HepG2 (cell line): Measurements from ENCODE around the gene URAD. TPM values are rescaled to one million over a fixed set of nuclear protein-coding genes. Genes with fewer than 3 reads are reported as not detected.
A peak's percentile ranks its signal among the peaks of the same experiment; 100 is the strongest.

ENCODE experiments used
- ATAC-seq: fragments of 200-7000 bp; cut with Tn5 transposase; 3 replicates; pipeline ENCODE4 v1.9.1; 2020; ENCODE audit warnings: mild to moderate bottlenecking, moderate library complexity
- BruUV-seq: library from RNA; stranded (reverse); fragments of 400-500 nt; replicated peaks from 2 replicates; lab custom pipeline; 2021; lab: Mats Ljungman, UMichigan
- CTCF ChIA-PET: fragments of 300-600 bp; formaldehyde crosslinking; extraction: SDS; loops from one replicate; lab custom pipeline; 2021; ENCODE audit warnings: low total read pairs, inconsistent platforms, low intra/inter-chr PET ratio; lab: Yijun Ruan, JAX
- POLR2A ChIA-PET: fragments of 350-600 bp; sonication (Branson Sonifier 250); formaldehyde crosslinking; loops from one replicate; lab custom pipeline; 2020; ENCODE audit warnings: antibody characterized with exemption, inconsistent platforms; lab: Yijun Ruan, JAX
- DNase-seq: peaks from one replicate; pipeline ENCODE4 v3.0.0-alpha.2; 2015; ENCODE audit warnings: low spot score
- FAIRE-seq: peaks from 3 replicates; lab custom pipeline; 2011; peaks lifted over from hg19 to GRCh38; lab: Jason Lieb, UNC
- H2AFZ ChIP-seq: one replicate; pipeline ENCODE4 v1.6.1; 2011; ENCODE audit warnings: low read length, inconsistent platforms
- H3K27ac ChIP-seq: fragments of 300-600 bp; 3 replicates; pipeline ENCODE4 v1.8.0; 2011; ENCODE audit warnings: mixed run types, mild to moderate bottlenecking, mixed read lengths, low read length, inconsistent platforms; ENCODE audit not compliant: insufficient read depth; ENCODE audit errors: extremely low read length
- H3K27me3 ChIP-seq, 2 experiments: fragments of 200-600 bp in 1 of 2; 2 replicates in 1 of 2; 3 replicates in 1 of 2; pipeline versions ENCODE4 v1.6.0 to v1.8.0; 2011; ENCODE audit warnings: low read length in 2 of 2, mild to moderate bottlenecking in 2 of 2, moderate library complexity in 2 of 2, inconsistent platforms in 1 of 2; ENCODE audit not compliant: insufficient read depth in 2 of 2, control insufficient read depth in 1 of 2
- H3K36me3 ChIP-seq, 2 experiments: fragments of 200-600 bp in 1 of 2; replicated peaks in 1 of 2; 2 replicates in 1 of 2; 3 replicates in 1 of 2; pipeline versions ENCODE4 v1.5.1 to v1.8.0; 2011; ENCODE audit warnings: low read length in 2 of 2, inconsistent platforms in 1 of 2; ENCODE audit not compliant: insufficient read depth in 2 of 2, control insufficient read depth in 1 of 2
- H3K4me1 ChIP-seq: 2 replicates; pipeline ENCODE4 v1.5.1; 2012; ENCODE audit warnings: low read length, inconsistent platforms; ENCODE audit not compliant: insufficient read depth
- H3K4me2 ChIP-seq: 2 replicates; pipeline ENCODE4 v1.6.0; 2011; ENCODE audit warnings: low read depth, low read length, inconsistent platforms
- H3K4me3 ChIP-seq, 3 experiments: fragments of 200-600 bp in 1 of 3; sonication (generic), shearing (Covaris generic) in 1 of 3; replicated peaks in 1 of 3; 2 replicates each; pipeline ENCODE4 v1.5.1; 2011 to 2016; ENCODE audit warnings: low read length in 3 of 3, inconsistent platforms in 2 of 3, low read depth in 2 of 3, mild to moderate bottlenecking in 2 of 3, control low read depth in 1 of 3, mixed read lengths in 1 of 3; ENCODE audit not compliant: insufficient read depth in 1 of 3
- H3K79me2 ChIP-seq: one replicate; pipeline ENCODE4 v1.6.1; 2011; ENCODE audit warnings: low read length, inconsistent platforms; ENCODE audit not compliant: insufficient read depth
- H3K9ac ChIP-seq: 2 replicates; pipeline ENCODE4 v1.6.0; 2011; ENCODE audit warnings: mild to moderate bottlenecking, low read depth, low read length, inconsistent platforms; ENCODE audit not compliant: insufficient read depth
- H3K9me3 ChIP-seq: 2 replicates; pipeline ENCODE4 v1.5.1; 2012; ENCODE audit warnings: mild to moderate bottlenecking, low read length
- H4K20me1 ChIP-seq: 2 replicates; pipeline ENCODE4 v1.6.0; 2011; ENCODE audit warnings: inconsistent platforms, mild to moderate bottlenecking, low read length, moderate library complexity; ENCODE audit not compliant: insufficient read depth
- FOSL2 ChIP-seq: sonication (generic); formaldehyde crosslinking; IDR thresholded peaks from 2 replicates; pipeline ENCODE4 v1.4.0; 2020; ENCODE audit warnings: missing genetic modification reagents
- HNF4A ChIP-seq: sonication (generic); formaldehyde crosslinking; IDR thresholded peaks from 2 replicates; pipeline ENCODE4 v1.4.0; 2020; ENCODE audit warnings: missing genetic modification reagents
- POGK ChIP-seq: sonication (generic); formaldehyde crosslinking; conservative IDR thresholded peaks from 2 replicates; pipeline ENCODE4 v1.8.0; 2022; ENCODE audit warnings: mild to moderate bottlenecking, moderate library complexity, missing genetic modification reagents
- TP53 ChIP-seq: sonication (generic); formaldehyde crosslinking; conservative IDR thresholded peaks from 2 replicates; pipeline ENCODE4 v1.4.0; 2020; ENCODE audit warnings: missing genetic modification reagents
- ZFP36L2 ChIP-seq: sonication (generic); formaldehyde crosslinking; IDR thresholded peaks from 2 replicates; pipeline ENCODE4 v1.4.0; 2020; ENCODE audit warnings: missing genetic modification reagents
- ZFP62 ChIP-seq: sonication (generic); formaldehyde crosslinking; IDR thresholded peaks from 2 replicates; pipeline ENCODE4 v1.4.0; 2020; ENCODE audit warnings: missing genetic modification reagents
- ZNF451 ChIP-seq: sonication (generic); formaldehyde crosslinking; IDR thresholded peaks from 2 replicates; pipeline ENCODE4 v1.5.0; 2020; ENCODE audit warnings: mild to moderate bottlenecking, missing genetic modification reagents
- WGBS: methylation state at CpG from one replicate; pipeline ENCODE4 v1.1.6; 2017; ENCODE audit warnings: low lambda C conversion rate; 5-methylcytosine and 5-hydroxymethylcytosine counted together
- in situ Hi-C: cut with HindIII; loops from 2 replicates; pipeline ENCODE4 v1.10.0; 2017; ENCODE audit warnings: low pct_unique_long_range_greater_than_20kb; ENCODE audit not compliant: extremely low pct_ligation_motif_present
- intact Hi-C: fragments of 100-400 bp; cut with micrococcal nuclease; formaldehyde crosslinking; loops from one replicate; pipeline ENCODE4 v1.10.0; 2022; ENCODE audit not compliant: unreplicated experiment
- polyA plus RNA-seq, 8 experiments: library from polyadenylated mRNA; depleted of rRNA in 3 of 8; stranded (reverse) in 7 of 8; unstranded in 1 of 8; fragments of >200 nt; fragmentation: Illumina TruSeq in 4 of 8; extraction: Trizol in 4 of 8; gene quantifications; 2 replicates each; pipeline versions ENCODE4 v1.2.1 to v1.2.3, GENCODE V29; 2011 to 2016; ENCODE audit warnings: low read depth in 4 of 8, missing spikeins in 1 of 8, mixed read lengths in 1 of 8; ENCODE audit not compliant: insufficient read depth in 1 of 8
- total RNA-seq, 5 experiments: library from RNA; depleted of rRNA; stranded (reverse); fragments of >200 nt; fragmentation: Illumina TruSeq; extraction: Trizol; gene quantifications; 2 replicates each; pipeline ENCODE4 v1.2.3, GENCODE V29; 2016; ENCODE audit warnings: low read depth in 1 of 5

URAD gene
- total and polyA plus RNA-seq, 2 of the 13 experiments (the other 11 are each of a cell fraction or from before 2014, with no cell fraction given) = not detected

- POLR2A ChIA-PET = no interaction called here
- H3K27ac ChIP-seq = no peak overlapping the region
- H3K27me3 ChIP-seq = no peaks in the 10 kb centered on the region
- intact Hi-C loops (no loop called here), in situ Hi-C loops (no loop called here)
- H3K4me3 ChIP-seq = no peak overlapping the region
- DNase-seq = no peak
- no peak overlapping the region for H2AFZ ChIP-seq
- H3K4me2 ChIP-seq = no peak overlapping the region
- no TSS peak for BruUV-seq
- CTCF ChIA-PET = no interaction called here
- no peak for ATAC-seq
- H3K36me3 ChIP-seq = no peaks in the 10 kb centered on the region
- TF ChIP-seq ZFP62 (CRISPR knock-in tag) = no peak
- no peak for TF ChIP-seq ZNF451 (CRISPR knock-in tag)
- TF ChIP-seq FOSL2 (CRISPR knock-in tag) = peak; percentile 59
- TF ChIP-seq POGK (CRISPR knock-in tag) = peak; percentile 96
- no peak for TF ChIP-seq ZFP36L2 (CRISPR knock-in tag)
- no peak for TF ChIP-seq TP53 (CRISPR knock-in tag)
- TF ChIP-seq HNF4A = peak; percentile 42; the same call in 1 of the 2 replicates
- WGBS = 67% methylated on average over 10 of the region's 10 CpGs
- no peak for FAIRE-seq
- H3K9ac ChIP-seq = no peak overlapping the region
- H3K79me2 ChIP-seq = no peaks in the 10 kb centered on the region
- no peaks in the 10 kb centered on the region for H3K4me1 ChIP-seq
- H3K9me3 ChIP-seq = no peaks in the 10 kb centered on the region
- no peaks in the 10 kb centered on the region for H4K20me1 ChIP-seq
Observed at GRCh38 chr13:28031220-28031895, 42.9 kb upstream of the URAD start.
